GM19035 (cell line): Measurements from ENCODE around the gene NEK1.
"Not testable (repeated sequence)": the region's sequence is repeated elsewhere in the genome, so short reads cannot be mapped to it uniquely, and the experiment has no call there.

ENCODE experiments used
- ATAC-seq: cut with Tn5 transposase; IDR thresholded peaks from one replicate; pipeline ENCODE4 v1.9.1; 2021; ENCODE audit not compliant: unreplicated experiment

NEK1 gene

DNA sequence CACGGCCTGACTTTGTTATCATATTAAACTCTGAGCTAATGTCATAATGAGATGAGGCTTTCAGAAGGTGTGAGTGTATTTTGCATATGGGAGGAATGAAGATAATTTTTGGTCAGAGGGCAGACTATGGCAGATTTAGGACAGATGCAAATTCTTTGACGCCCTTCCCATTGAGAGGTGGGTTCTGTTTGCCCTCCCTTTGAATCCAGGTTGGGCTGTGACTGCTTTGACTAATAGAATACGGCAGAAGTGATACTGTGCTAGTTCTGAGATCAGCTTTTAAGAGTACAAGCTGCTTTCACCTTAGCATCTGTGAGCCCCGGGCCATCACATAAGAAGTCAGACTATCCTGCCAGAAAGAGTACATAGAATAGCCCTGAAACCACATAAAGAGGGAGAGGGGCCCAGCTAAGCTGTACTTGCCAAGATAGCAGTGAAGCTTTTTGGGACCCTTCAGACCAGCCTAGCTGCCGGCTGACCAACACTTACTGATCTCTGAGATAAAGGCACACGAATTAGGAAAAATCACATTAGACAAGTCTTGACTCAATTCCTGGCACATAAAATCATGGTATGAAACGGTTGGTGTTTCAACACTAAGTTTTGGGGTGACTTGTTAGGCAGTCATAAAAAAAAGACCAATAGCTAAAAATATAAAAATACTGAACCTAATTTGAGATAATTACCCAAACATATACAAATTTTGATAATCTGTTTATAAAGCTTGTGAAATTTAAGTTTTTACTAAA lies 174.9 kb downstream of the NEK1 start:
- ATAC-seq = peak; percentile 84

DNA sequence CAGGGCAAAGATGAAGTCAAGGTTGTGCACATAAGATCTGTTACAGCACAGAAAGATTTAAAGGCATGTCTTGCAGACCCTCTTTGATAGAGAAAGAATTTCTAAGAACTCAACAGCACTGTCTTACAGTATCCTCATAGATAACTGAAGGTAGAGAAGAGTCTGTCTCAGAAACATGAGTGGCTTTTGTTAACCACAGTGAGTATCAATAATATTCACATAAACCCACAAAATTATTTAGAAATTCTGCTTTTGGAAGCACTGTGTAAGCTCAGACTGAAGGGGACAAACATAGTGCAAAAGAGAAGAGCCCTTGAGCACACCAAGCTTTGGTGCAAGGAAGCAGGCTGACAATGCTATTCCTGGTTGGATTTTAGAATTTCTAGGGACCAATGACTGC lies 175.6 kb downstream of the NEK1 start:
- ATAC-seq = no peak

DNA sequence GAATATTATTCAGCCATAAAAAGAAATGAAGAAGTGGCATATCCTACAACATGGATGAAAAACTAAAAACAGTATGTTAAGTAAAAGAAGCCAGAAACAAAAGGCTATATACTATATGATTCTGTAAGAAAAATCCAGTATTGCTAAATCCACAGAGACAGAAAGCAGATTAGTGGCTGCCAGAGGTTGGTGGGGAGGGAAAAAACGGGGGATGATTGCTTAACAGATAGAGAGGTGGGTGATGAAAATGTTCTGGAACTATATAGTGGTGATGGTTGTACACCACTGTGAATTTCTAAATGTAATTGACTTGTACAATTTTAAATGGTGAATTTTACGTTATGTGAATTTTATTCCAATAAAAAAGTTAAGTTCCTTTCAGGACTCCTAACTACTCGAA lies 184.0 kb downstream of the NEK1 start:
- ATAC-seq = no peak

DNA sequence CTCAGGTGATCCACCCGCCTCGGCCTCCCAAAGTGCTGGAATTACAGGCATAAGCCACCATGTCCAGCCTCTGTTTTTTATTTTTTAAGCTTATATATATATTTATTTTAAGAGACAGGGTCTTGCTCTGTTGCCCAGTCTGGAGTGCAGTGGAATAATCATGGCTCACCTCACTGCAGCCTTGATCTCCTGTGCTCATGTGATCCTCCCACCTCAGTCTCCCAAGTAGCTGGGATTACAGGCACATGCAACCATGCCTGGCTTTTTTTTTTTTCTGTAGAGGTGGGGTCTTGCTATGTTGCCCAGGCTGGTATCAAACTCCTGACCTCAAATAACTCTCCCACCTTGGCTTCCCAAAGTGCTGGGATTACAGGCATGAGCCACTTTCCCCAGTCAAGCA lies 184.7 kb downstream of the NEK1 start:
- not testable (repeated sequence) for ATAC-seq

DNA sequence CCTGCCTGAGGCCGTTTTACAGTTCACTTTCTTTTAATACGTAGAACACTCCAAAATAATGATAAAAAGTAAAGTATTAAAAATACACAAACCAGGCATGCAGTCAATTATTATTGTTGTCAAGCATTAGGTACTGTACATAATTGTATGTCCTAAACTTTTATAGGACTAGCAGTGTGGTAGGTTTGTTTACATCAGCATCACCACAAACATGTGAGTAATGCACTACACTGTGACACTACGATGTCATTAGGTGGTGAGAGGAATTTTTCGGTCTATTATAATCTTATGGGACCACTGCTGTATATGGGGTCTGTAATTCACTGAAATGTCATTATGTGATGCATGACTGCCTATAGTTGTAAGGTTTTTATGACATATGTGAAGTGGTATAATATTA lies 192.1 kb downstream of the NEK1 start:
- no peak for ATAC-seq

DNA sequence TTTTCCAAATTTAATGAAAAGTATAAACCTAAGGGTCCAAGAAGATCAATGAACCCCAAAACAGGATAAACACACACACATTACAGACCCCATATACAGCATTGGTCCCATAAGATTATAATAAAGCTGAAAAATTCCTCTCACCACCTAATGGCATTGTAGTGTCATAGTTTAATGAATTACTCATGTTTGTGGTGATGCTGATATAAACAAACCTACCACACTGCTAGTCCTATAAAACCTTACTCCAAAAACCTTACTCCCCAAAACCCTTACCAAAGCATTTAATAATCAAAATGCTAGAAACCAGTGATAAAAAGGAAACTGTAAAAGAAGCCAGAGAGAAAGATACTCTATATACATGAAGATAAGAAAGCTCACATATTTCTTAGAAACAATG lies 193.5 kb downstream of the NEK1 start:
- no peak for ATAC-seq

DNA sequence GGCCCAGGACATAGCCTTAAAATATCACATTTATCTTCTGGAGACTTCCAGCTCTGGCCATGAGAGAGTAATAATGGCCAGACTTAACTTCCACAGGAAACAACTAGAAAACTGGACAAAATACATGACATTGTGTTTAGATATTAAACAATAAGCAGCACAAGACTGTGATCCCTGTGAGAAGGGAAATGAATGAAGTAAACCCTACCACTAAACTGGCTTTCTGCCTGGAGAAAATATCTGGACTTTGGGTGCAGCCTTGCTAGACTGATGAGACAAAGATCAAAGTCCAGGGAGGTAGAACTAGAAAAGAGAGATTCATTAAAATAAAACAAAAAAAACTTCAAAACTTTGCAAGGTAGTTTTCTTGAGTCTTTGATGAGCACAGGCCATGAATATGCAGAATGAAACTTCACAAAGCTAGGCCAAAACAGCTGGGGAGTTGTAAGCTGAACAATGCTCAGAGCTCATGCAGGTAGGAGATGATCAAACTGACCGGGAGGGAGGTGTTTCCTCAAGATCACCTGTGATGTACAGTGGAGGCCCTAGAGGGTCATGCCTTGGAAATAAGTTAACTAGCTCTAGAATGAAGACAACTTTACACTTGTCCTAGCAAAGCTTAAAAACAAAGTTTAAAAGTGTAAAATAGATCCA lies 194.6 kb downstream of the NEK1 start:
- no peak for ATAC-seq

DNA sequence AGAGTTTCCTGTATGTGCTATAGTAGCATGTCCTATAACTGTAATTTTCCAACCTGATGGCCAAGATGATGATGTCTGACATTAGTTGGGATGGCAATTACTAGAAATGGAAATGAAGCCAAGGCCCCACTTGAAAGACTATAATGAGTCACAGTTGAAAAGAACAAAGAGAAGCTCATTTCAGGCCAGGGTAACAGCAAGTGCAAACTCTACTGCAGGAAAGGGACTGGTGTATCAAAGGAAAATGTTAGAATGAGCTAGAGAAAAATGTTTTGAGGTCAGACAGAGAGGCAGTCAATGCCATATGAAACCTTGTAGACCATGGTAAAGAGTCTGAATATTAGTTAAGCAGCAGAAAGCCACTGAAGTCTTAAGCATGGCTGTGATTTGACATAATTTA lies 195.4 kb downstream of the NEK1 start:
- ATAC-seq = no peak

DNA sequence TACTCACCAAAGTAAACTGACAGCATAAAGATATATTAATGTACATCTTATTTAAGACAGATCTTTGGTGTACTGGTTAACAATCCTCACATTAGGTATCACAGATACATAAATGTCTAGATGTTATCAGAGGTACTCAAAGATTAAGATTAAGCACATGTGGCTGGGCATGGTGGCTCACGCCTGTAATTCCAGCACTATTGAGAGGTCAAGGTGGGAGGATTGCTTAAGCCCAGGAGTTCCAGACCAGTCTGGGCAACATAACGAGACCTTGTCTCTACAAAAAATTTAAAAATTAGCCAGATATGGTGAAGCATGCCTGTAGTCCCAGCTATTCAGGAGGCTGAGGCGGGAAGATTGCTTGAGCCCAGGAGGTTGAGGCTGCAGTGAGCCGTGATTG lies 195.9 kb downstream of the NEK1 start:
- no peak for ATAC-seq

DNA sequence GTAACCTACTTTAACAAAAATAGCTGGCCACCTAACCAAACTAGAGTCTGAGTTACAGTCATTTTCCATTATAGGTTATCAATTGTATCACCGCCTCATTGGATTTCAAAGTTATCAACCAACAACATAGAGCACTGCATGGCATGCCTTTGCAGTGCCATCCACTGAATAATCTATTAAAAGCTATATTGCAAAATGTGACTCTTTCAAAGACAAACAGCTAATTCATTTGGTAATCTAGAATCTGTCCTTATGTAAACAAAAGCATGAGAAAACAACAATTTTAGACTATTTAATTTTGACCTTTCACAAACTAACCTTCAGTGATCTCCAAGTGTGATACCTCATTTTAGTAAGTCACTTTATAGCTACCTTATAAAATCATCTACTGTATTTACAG lies 197.5 kb downstream of the NEK1 start:
- ATAC-seq = no peak

DNA sequence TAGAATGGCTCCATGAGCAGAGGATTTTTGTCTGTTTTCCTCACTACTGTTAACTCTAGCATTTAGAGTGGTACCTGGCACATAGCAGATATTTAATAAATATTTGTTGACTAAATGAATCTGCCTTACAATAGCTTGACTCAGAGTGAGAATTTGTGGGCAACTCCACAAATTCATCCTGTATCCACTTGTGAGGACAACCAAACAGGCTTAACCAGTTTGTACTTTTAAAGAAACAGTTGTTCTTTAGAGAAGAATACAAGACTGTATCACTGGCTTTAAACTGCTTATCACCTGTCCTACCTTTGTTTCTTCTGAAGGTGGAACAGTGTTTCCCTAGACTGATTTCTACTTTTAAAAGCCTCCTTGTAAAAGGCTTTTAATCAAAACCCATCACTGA lies 200.3 kb downstream of the NEK1 start:
- ATAC-seq = no peak

DNA sequence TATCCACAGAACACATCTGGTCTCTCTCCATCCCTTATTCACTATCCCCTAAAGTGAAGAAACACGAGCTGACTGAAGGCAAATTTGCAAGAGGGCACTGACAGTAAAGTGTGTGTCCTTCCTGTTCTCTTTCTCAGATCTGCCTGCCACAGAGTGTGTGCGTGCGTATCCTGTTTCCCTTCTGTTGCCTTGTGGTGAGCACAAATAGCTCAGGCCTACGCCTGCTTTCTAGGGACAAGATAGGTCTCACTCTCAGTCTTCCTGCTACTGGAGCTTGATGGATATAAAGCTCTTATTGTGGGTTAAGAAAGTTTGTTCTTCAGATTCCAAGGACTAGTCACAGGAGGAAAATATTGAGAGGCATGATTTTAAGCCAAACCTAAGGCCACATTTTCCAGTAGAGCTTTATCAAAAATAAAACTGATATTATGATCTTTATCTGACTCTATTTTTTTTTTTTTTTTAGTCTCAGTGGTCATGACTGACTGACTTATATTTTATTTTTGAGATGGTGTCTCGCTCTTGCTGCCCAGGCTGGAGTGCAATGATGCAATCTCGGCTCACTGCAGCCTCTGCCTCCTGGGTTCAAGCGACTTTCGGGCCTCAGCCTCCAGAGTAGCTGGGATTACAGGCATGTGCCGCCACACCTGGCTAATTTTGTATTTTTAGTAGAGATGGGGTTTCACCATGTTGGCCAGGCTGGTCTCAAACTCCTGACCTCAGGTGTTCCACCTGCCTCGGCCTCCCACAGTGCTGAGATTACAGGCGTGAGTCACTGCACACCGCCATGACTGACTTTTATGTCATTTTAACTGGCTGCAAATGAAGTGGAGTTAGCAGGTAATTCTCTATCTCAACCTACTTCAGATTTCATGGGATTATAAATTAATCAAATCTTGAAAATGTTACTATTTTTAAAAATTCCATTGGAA lies 201.3 kb downstream of the NEK1 start:
- ATAC-seq = peak; percentile 99

DNA sequence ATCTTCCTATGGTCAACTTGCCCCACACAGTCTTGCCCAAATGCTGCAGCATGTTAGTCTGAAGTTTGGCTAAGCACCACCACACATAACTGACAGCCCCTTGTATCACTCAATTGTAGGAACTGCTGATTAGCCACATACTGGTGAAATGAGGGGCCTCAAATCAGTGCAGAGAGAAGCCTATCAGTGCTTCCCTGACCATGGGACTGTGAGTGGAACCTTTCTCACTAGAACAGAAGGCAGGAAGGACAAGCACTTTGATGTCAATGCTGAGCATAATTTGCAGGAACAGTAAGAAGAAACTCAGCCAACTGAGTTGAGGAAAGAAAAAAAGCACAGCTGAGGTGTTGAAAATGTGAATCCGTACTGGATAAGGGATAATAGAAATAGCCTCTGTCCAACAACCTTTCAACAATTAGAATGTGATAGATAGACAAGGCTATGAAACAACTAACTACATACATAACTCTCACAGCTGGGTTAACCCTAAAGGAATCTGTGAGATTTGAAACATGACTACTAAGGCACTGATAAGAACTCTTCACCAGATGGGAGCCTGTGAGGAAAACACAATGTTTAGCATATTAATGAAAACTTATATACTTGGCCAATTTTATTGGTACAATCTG lies 205.1 kb downstream of the NEK1 start:
- ATAC-seq = no peak

DNA sequence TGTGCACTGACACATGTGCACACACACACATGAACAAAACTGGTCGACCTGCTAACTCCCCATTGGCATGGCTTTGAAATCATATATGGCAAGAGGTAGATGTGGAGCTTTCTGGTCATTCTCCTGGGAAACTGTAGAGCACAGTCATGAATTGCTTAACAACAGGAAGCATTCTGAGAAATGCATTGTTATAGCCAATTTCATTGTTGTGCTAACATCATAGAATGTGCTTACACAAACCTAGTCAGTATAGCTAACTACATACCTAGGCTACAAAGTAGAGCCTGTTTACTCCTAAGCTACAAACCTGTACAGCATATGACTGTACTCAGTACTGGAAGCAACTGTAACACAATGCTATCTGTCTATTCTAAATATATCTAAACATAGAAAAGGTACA lies 207.4 kb downstream of the NEK1 start:
- ATAC-seq = no peak

DNA sequence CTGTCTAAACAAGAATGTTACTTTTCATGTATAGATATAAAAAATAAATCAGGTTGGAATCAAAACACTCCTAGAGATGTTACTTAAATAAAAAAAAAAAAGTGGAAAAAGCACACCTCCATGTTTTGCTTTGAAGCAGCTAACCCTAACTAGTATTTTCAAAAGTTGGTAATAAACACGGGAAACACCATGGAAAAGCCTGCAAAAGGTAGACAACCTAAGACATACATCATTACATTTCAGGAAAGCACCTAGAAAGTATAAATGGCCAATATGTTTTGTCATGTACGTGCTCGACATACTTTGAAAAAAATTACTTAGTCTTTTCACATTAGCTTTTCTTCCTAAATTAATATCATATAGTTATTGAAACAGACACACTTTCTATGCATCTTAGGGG lies 211.6 kb downstream of the NEK1 start:
- ATAC-seq = no peak

DNA sequence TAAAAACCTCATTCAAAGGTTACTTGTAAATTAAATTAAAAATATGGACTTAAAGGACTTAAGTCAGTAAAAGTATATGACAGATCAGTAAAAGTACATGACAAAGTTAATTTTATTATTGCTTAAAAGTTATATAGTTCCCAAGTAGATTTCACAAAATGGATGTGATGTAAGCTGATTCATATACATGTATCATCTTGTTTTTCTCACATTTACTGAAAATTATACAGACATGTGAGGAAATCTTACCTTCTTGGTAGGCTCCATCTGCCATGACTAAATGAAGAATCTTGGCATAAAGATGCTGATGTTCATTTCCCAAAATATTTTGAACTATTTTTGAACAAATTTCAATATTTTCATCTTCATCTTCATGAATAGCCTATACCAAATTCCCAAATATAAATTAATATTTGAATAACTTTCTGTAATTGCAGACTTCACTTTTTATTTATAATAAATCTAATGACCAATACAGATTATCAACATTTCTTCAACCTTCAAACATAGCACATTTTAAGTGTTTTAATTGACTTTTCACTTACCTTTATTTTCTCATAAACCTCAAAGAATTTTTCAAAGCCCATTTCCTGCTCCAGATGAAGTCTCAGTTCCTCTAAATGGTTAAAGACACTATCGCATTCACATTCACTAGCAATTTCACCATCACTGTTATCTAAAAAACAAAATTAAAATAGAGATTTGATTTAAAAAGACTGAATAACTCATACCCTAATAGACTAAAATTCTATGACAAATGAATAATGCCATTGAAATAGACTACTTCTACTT lies 212.2 kb downstream of the NEK1 start:
- no peak for ATAC-seq

DNA sequence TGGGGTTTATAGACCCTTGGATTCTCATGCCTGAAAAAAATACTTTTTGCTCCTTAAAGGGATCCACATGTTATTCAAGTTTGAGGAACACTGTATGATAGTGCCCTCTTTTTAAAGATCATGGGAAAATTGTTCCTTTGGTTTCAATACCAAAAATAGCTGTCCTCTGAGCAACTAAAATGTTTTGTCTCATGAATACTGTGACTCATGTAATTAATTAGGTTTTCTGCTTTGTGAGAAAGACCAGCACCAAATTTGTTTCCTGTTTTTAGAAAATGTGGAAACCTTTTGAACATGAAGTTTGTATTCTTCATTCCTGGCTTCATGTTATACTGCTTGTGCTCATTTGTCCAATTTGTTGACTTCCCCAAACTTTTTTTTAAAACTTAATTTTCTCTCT lies 214.1 kb downstream of the NEK1 start:
- no peak for ATAC-seq

DNA sequence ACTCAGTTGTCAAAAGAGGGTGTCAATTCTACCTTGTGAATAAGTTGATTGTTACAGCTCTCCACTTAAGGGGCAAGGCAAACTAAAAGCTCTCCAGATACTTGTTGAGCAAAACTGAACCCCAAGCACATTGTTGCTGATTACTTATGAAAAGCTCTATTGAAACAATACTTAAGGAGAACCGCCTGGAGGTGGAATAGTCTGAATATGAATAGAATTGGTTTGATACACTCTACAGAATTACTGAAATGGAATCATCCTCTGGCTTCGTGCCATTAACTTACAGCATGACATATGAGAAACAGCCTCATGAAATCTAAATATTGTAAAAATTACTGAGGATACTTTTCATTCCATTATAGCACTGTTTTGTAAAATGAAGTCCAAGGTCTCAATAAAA lies 214.6 kb downstream of the NEK1 start:
- no peak for ATAC-seq

DNA sequence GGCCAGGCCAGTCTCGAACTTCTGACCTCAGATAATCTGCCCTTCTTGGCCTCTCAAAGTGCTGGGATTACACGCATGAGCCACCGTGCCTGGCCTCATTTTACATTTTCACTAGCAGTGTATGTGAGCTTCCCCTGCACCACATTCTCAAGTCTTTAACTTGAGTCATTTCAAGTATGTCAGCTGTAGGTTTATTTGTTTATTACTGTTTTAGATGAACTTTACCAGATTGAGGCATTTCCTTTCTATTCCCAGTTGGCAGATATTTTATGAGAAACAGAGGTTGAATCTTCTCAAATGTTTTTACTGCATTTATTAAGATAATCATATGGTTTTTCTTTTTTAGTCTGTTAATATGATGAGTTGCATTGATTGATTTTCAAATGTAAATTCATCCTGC lies 227.0 kb downstream of the NEK1 start:
- ATAC-seq = no peak

DNA sequence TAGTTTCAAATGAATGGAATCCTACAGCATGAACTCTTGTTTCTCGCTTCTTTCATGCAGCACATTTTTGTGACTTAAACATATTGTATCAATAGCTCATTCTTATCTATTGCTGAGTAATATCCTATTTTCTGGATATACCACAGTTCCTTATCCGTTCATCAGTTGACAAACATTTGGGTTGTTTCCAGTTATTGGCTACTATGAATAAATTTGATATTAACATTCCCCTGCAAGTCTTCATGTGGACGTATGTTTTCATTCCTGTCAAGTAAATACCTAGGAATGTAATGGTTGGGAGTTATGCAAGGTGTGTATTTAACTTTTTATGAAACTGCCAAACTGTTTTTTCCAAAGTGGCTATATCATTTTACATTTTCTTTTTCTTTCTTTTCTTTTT lies 227.6 kb downstream of the NEK1 start:
- ATAC-seq = no peak

DNA sequence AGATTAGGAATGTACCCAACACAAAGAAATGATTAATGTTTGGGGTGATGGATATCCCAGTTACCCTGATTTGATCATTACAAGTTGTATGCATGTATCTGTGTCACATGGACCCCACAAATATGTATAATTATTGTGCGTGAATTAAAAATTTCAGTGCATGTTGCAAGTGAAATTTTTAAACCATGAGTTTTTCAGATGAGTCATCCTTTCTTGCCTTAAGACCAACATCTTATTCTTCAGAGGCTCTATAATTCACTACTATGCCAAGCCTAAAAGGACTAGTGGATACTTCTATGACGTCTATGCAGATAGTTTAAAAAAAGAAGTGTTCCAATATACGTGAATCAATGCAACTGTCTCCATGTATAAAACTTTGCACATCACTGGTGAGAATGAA lies 228.7 kb downstream of the NEK1 start:
- no peak for ATAC-seq
